Measurements from ENCODE around the gene WFS1.

Gene WFS1

GRCh38 chr4:6280365-6280996 lies 10.8 kb downstream of the WFS1 start:
- no peak for FAIRE-seq

- FAIRE-seq, result no peak
Measured at GRCh38 chr4:6281436-6282313, 12.0 kb downstream of the WFS1 start.

- FAIRE-seq, result no peak
Measured at GRCh38 chr4:6282314-6282771, 12.7 kb downstream of the WFS1 start.

DNA sequence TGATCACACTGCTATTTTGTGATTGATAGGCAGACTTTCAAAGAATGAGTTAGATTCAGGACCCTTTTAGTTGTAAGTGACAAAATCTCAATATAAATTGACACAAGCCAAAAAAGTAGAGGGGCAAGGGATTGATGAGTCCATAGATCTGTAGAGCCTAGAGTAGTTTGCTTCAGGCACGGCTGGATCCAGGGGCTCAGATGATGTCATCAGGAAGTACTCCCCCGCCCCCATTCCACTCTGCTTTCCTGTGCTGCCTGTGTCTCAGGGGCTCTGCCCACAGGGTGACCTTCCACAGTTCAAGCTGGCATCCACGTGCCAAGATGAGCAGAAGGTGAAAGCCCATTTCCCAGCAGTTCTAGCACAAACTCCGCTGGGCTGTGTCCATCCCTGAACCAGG lies 13.6 kb downstream of the WFS1 start:
- no peak for FAIRE-seq

DNA sequence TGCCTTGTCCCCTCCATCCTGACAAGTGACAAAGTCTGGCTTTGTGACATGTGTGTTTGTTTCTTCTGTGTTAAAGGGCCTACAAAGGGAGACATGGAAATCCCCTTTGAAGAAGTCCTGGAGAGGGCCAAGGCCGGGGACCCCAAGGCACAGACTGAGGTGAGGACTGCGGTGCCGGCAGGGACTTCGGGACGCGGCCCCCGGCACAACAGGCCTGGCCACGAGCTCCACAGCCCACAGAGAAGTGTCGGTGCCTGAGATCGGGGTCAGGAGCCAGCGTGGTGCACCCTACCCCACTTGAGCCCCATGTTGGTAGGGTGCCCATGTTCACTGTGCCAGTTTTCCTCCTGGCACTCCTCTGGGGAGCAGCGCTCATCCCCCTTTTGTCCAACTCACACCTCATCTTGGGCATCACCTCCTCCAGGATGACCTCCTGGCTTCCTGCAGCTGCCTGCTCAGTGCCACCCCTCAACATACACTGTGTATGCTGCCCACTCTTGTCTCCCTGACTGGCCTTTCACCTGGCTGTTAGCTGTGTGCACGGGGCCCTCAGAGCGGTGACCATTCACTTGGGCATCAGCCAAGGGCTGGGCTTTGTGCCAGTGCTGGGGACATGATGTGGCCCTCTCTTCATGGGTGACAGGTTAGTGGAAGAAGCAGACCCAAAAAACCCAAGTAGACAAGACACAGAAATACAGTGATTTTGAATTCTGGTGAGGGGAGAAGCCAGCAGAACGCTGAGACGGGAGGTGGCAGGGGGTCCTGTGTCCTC lies 17.6 kb downstream of the WFS1 start:
- no peak for FAIRE-seq

DNA sequence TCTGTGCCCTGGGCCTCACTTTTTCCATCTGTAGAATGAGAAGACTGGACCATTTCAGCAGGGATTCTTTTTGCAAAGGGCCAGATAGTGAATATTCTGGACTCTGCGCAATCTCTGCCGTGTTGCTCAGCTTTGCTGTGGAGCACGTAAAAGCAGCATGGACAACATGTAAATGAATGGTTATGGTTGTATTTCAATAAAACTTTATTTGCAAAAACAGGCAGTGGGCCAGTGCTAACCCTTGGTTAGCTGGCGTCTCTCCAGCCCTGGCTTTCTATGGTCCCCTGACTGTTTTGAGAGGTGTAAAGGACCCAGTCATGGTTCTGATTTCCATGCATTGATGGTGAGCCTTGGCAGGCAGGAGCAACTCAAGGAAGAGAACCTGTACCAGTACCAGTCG lies 18.7 kb downstream of the WFS1 start:
- no peak for FAIRE-seq

- no peak for FAIRE-seq
Measured at GRCh38 chr4:6288871-6289270, 19.2 kb downstream of the WFS1 start.

DNA sequence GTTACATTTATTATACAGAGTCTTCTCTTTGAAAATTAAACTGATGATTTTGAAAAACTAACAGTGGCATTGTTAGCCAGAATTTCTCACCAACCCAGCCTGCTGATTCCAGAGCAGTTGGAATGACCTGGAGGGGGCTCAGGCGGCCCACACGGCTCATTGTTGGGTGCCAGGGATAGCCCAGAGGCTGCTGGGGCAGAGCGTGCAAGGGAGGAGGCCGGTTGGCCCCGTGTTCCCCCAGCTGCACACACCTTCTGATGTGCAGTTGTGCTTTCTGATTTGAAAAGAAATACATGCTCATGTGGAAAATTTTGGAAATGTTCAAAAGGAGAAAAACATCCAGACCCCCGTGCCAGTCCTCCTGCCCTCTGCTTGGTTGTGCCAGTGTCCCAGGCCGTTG lies 20.6 kb downstream of the WFS1 start:
- no peak for FAIRE-seq

- no peak for FAIRE-seq
Measured at GRCh38 chr4:6290769-6291547, 21.3 kb downstream of the WFS1 start.

- no peak for FAIRE-seq
Measured at GRCh38 chr4:6291784-6292297, 22.2 kb downstream of the WFS1 start.

- no peak for FAIRE-seq
Measured at GRCh38 chr4:6292376-6293096, 22.9 kb downstream of the WFS1 start.

- FAIRE-seq, result no peak
Measured at GRCh38 chr4:6293097-6293445, 23.4 kb downstream of the WFS1 start.

GRCh38 chr4:6293661-6294060 lies 24.0 kb downstream of the WFS1 start:
- no peak for FAIRE-seq

DNA sequence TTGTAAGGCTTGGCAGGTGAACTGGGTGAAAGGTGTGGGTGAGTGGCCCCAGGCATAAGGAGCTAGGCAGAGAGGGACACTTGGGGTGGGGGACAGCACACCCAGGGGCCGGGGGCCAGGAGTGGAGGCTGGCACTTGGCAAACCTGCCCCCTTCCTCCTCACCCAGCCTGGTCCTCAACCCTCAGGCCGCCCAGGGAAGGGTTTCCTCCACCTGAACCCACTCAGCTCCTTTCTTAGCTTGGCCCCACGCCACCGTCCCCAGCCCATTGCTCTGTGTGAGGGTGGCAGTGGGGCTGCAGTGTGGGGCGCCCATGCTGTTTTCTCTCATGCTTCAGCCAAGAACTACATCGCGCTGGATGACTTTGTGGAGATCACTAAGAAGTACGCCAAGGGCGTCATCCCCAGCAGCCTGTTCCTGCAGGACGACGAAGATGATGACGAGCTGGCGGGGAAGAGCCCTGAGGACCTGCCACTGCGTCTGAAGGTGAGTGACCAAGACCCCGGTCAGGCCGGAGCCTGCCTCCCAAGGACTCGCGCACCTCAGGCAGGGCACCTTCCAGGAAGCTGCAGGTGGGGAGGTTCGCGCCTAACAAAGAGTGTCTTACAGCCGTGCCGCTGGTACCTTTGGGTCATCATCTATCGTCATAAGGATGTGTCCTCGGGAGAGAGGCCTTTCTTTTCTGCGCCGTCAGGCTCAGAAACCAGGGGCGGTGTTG lies 25.2 kb downstream of the WFS1 start:
- no peak for FAIRE-seq

DNA sequence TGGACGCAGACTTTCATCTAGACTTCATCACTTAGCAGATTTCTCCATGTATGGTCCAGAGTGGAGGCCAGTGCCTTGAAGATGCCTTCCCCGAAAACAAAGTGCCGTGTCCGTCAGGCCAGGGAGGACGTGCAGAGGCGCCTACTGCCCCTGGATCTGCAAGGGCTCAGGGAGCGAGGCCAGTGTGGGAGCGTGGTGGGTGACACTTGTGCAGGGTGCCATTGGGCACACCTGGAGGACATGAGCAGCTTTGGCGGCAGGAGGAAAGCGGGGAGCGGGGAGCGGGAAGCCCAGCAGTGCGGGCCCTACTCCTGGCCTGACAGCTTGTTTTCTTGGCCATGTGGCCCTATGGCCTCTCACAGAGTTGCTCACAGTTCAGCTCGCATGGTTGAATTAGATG lies 25.8 kb downstream of the WFS1 start:
- FAIRE-seq, result no peak

GRCh38 chr4:6296026-6296425 lies 26.4 kb downstream of the WFS1 start:
- FAIRE-seq, result no peak

GRCh38 chr4:6297266-6297815 lies 27.7 kb downstream of the WFS1 start:
- no peak for FAIRE-seq

DNA sequence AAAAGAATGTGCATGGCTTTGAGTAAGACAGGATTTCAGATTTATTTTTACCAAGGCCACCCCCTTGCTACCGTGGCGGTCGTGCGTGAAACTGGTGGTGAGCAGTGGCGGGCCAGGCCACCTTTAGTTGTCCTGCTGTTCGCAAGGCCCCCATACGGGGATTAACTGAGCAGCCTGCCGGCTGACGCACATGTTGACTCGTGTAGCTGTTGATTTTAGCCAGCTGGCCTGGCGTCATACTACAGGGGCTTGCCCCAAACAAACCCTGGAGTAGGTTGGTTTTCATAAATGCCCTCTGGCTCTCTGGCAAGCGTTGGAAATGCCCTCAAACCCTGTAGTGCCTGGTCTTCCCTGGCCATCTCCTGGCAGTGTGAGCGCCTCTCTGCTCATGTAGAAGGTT lies 28.4 kb downstream of the WFS1 start:
- no peak for FAIRE-seq

DNA sequence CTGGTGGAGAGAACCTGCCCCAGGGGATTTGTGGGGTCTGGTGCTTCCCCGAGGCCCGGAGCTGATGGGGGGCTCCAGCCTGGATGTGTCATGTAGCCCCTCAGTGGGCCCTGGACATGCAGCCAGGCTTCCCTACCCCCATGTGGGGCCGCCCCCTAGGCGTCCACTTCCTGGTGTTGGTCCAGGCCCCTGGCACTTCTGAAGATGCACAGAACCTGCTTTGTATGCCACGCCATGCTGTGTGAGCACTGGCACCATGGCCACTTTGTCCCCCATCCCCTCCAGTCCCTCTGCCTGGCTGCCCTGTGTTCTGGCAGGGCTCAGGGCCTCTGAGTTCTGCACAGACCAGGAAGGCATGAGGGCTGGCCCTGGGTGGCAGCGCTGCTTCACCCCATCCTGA lies 29.2 kb downstream of the WFS1 start:
- FAIRE-seq, result no peak

DNA sequence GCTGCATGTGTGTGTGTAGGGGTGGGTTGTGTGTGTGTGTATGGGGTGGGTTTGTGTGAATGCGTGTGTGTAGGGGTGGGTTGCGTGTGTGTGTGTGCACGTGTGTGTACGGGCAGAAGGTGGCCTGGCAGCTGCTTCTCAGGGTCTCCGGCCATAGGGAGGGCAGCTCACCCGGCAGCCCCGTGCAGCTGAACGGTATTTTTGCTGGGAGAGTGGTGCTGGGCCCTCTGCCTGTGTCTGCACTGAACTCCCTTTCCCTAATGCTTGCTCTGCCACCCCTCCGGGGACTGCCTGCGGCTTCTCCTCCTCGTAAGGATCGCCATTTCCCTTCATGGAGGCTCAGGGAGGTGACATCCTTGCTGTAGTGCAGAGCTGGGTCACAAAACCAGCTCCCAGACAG lies 30.2 kb downstream of the WFS1 start:
- FAIRE-seq, result no peak

- no peak for FAIRE-seq
Measured at GRCh38 chr4:6300359-6300758, 30.7 kb downstream of the WFS1 start.
